SHP77 (cell line): ENCODE data around the gene APBA2.
A peak's percentile ranks its signal among the peaks of the same experiment; 100 is the strongest.

Experiments
- DNase-seq, 2 experiments: peaks; one replicate each; lab custom pipeline; 2025; lab: John Stamatoyannopoulos, UW

The APBA2 gene

GRCh38 chr15:28915041-28915810 lies 29.5 kb downstream of the APBA2 start:
- no peak for DNase-seq

GRCh38 chr15:28915935-28916334 lies 30.2 kb downstream of the APBA2 start:
- DNase-seq: no peak

- no peak for DNase-seq
These were observed 32.0 kb downstream of the APBA2 start for GRCh38 chr15:28917791-28918140.

- peak; percentile 84 to 86 for DNase-seq
These were observed 32.6 kb downstream of the APBA2 start for GRCh38 chr15:28918141-28918983.

GRCh38 chr15:28919201-28919635 lies 33.4 kb downstream of the APBA2 start:
- DNase-seq: peak; percentile 15 to 57

GRCh38 chr15:28919679-28920655 lies 34.2 kb downstream of the APBA2 start:
- DNase-seq: no peak

GRCh38 chr15:28920781-28921331 lies 35.1 kb downstream of the APBA2 start:
- DNase-seq: no peak

- no peak for DNase-seq
These were observed 35.6 kb downstream of the APBA2 start for GRCh38 chr15:28921336-28921735.

- DNase-seq: no peak
These were observed 36.3 kb downstream of the APBA2 start for GRCh38 chr15:28921919-28922706.

GRCh38 chr15:28922707-28923012 lies 36.9 kb downstream of the APBA2 start:
- DNase-seq: no peak

GRCh38 chr15:28923726-28924280 lies 38.0 kb downstream of the APBA2 start:
- no peak for DNase-seq

GRCh38 chr15:28927043-28927442 lies 41.3 kb downstream of the APBA2 start:
- no peak for DNase-seq

- DNase-seq: no peak
These were observed 43.4 kb downstream of the APBA2 start for GRCh38 chr15:28929200-28929599.

- DNase-seq: no peak
These were observed 44.2 kb downstream of the APBA2 start for GRCh38 chr15:28930011-28930410.

- no peak for DNase-seq
These were observed 44.9 kb downstream of the APBA2 start for GRCh38 chr15:28930476-28931291.

- no peak for DNase-seq
These were observed 46.1 kb downstream of the APBA2 start for GRCh38 chr15:28931828-28932227.

- DNase-seq: no peak
These were observed 46.6 kb downstream of the APBA2 start for GRCh38 chr15:28932361-28932760.

- no peak for DNase-seq
These were observed 48.1 kb downstream of the APBA2 start for GRCh38 chr15:28933710-28934445.

- DNase-seq: no peak
These were observed 48.9 kb downstream of the APBA2 start for GRCh38 chr15:28934645-28935044.
